Motor neuron (in vitro differentiated cells): ENCODE results near the gene UBE2R2. TPM values are rescaled to one million over a fixed set of nuclear protein-coding genes. Genes with fewer than 3 reads are reported as not detected.
A peak's percentile ranks its signal among the peaks of the same experiment; 100 is the strongest.

Experiments used
- ATAC-seq, 8 experiments: fragments of 200-7000 bp; cut with Tn5 transposase; replicated peaks in 6 of 8; 2 replicates each; pipeline ENCODE4 v1.8.0; 2021; ENCODE audit warnings: mild to moderate bottlenecking in 8 of 8, moderate library complexity in 8 of 8
- H3K27ac ChIP-seq, 2 donors: fragments of 250-450 bp; sonication (Bioruptor Pico); 2 replicates each; pipeline ENCODE4 v1.9.0; 2021; ENCODE audit warnings: antibody characterized with exemption in 2 of 2, mild to moderate bottlenecking in 2 of 2, moderate library complexity in 1 of 2
- H3K4me1 ChIP-seq, 2 donors: fragments of 250-450 bp; sonication (Bioruptor Pico); replicated peaks in 1 of 2; 2 replicates each; pipeline ENCODE4 v1.6.1; 2021; ENCODE audit warnings: antibody characterized with exemption in 2 of 2, mild to moderate bottlenecking in 2 of 2, moderate library complexity in 1 of 2
- H3K4me3 ChIP-seq, 5 donors: fragments of 250-450 bp; sonication (Bioruptor Pico); 2 replicates each; pipeline ENCODE4 v1.9.0; 2021; ENCODE audit warnings: antibody characterized with exemption in 5 of 5, mild to moderate bottlenecking in 5 of 5, moderate library complexity in 4 of 5
- WGBS, 10 experiments: fragments of 450-650 bp; shearing (Covaris generic); methylation state at CpG; one replicate each; pipeline ENCODE4 v1.0.0; 2022; 5-methylcytosine and 5-hydroxymethylcytosine counted together
- in situ Hi-C, 9 experiments: fragments of 400-800 bp; cut with MboI; loops; one replicate each; pipeline ENCODE4 v1.15.0; 2021; ENCODE audit warnings: low sequenced_read_pairs in 9 of 9, low pct_unique_long_range_greater_than_20kb in 2 of 9; ENCODE audit not compliant: unreplicated experiment in 9 of 9
- total RNA-seq, 8 experiments: library from RNA; unstranded; fragments of 300-600 nt; gene quantifications; 2 replicates each; pipeline versions ENCODE4 v1.2.3 to v1.2.4, GENCODE V29; 2022

Gene UBE2R2
- total RNA-seq, 8 experiments from 2014 or later: 14.4 to 48.1 (median 30.2) TPM

GRCh38 chr9:33884856-33885701 is 68.1 kb downstream of the UBE2R2 start:
- in situ Hi-C loops: no loop called here
- peak in 6 of 8 experiments; percentile 41 to 85 (median 52) for ATAC-seq
- Histone ChIP-seq H3K4me1 (peaks cover 0 to 9% of the 10 kb centered on the region in 2 donors), H3K27ac (no peak overlapping the region), H3K4me3 (no peak overlapping the region)
- WGBS, 10 experiments: 43 to 100% (median 73%) methylated on average over 1 to 5 of the region's 5 CpGs; no CpG with 5 or more reads in 1 of the 10 experiments

- in situ Hi-C loops: no loop called here
- H3K4me1 ChIP-seq: peaks cover 0 to 9% of the 10 kb centered on the region in 2 donors
- 0 to 100% (median 93%) methylated on average over 1 to 2 of the region's 2 CpGs for WGBS, 10 experiments
- no peak overlapping the region for H3K4me3 ChIP-seq
- H3K27ac ChIP-seq: no peak overlapping the region
- ATAC-seq: no peak
Measured at GRCh38 chr9:33885948-33886347, 69.0 kb downstream of the UBE2R2 start.

GRCh38 chr9:33893861-33894260 is 76.9 kb downstream of the UBE2R2 start:
- H3K4me1 ChIP-seq: no peaks in the 10 kb centered on the region
- H3K4me3 ChIP-seq: no peak overlapping the region
- H3K27ac ChIP-seq: no peak overlapping the region
- ATAC-seq: no peak
- in situ Hi-C loops: no loop called here

GRCh38 chr9:33894316-33894715 is 77.4 kb downstream of the UBE2R2 start:
- in situ Hi-C loops: no loop called here
- Histone ChIP-seq H3K4me1 (no peaks in the 10 kb centered on the region), H3K27ac (no peak overlapping the region), H3K4me3 (no peak overlapping the region)
- ATAC-seq: no peak

- 67 to 100% (median 88%) methylated on average over 1 to 4 of the region's 4 CpGs for WGBS, 10 experiments
- Histone ChIP-seq H3K4me1 (peaks cover 0 to 4% of the 10 kb centered on the region in 2 donors), H3K27ac (no peak overlapping the region), H3K4me3 (no peak overlapping the region)
- in situ Hi-C loops: no loop called here
- no peak for ATAC-seq
Measured at GRCh38 chr9:33903157-33903780, 86.3 kb downstream of the UBE2R2 start.

GRCh38 chr9:33905137-33905536 is 88.2 kb downstream of the UBE2R2 start:
- Histone ChIP-seq H3K4me1 (peaks cover 0 to 4% of the 10 kb centered on the region in 2 donors), H3K27ac (no peak overlapping the region), H3K4me3 (no peak overlapping the region)
- ATAC-seq: no peak
- WGBS, 10 experiments: 78 to 100% (median 100%) methylated on average over 1 of the region's 1 CpG; no CpG with 5 or more reads in 3 of the 10 experiments
- in situ Hi-C loops: no loop called here

GRCh38 chr9:33906769-33907168 is 89.8 kb downstream of the UBE2R2 start:
- no peak overlapping the region for H3K27ac ChIP-seq
- no peak for ATAC-seq
- no peak overlapping the region for H3K4me3 ChIP-seq
- WGBS, 10 experiments: 83 to 100% (median 100%) methylated on average over 1 to 2 of the region's 2 CpGs; no CpG with 5 or more reads in 4 of the 10 experiments
- in situ Hi-C loops: no loop called here
- H3K4me1 ChIP-seq: peaks cover 0 to 4% of the 10 kb centered on the region in 2 donors

GRCh38 chr9:33907347-33907746 is 90.4 kb downstream of the UBE2R2 start:
- H3K4me3 ChIP-seq: no peak overlapping the region
- peaks cover 0 to 4% of the 10 kb centered on the region in 2 donors for H3K4me1 ChIP-seq
- no peak overlapping the region for H3K27ac ChIP-seq
- no peak for ATAC-seq
- in situ Hi-C loops: no loop called here
- 40 to 100% (median 91%) methylated on average over 1 to 4 of the region's 4 CpGs; no CpG with 5 or more reads in 2 of the 10 experiments for WGBS, 10 experiments

GRCh38 chr9:33908114-33908513 is 91.2 kb downstream of the UBE2R2 start:
- no peak overlapping the region for H3K4me3 ChIP-seq
- peak in 2 of 8 experiments; percentile 24 to 33 for ATAC-seq
- 100% methylated on average over 1 to 2 of the region's 3 CpGs; no CpG with 5 or more reads in 6 of the 10 experiments for WGBS, 10 experiments
- in situ Hi-C loops: no loop called here
- H3K4me1 ChIP-seq: peaks cover 0 to 4% of the 10 kb centered on the region in 2 donors
- no peak overlapping the region for H3K27ac ChIP-seq

GRCh38 chr9:33908749-33909148 is 91.8 kb downstream of the UBE2R2 start:
- Histone ChIP-seq H3K4me3 (no peak overlapping the region), H3K27ac (no peak overlapping the region), H3K4me1 (peaks cover 0 to 4% of the 10 kb centered on the region in 2 donors)
- in situ Hi-C loops: no loop called here
- WGBS, 10 experiments: 83 to 100% (median 100%) methylated on average over 1 to 4 of the region's 4 CpGs; no CpG with 5 or more reads in 4 of the 10 experiments
- ATAC-seq: no peak

- in situ Hi-C loops: no loop called here
- no peak for ATAC-seq
- H3K4me3 ChIP-seq: no peak overlapping the region
- WGBS, 10 experiments: 40 to 100% (median 100%) methylated on average over 1 of the region's 1 CpG; no CpG with 5 or more reads in 3 of the 10 experiments
- H3K4me1 ChIP-seq: no peaks in the 10 kb centered on the region
- no peak overlapping the region for H3K27ac ChIP-seq
Measured at GRCh38 chr9:33913541-33913940, 96.6 kb downstream of the UBE2R2 start.

GRCh38 chr9:33914887-33915628 is 98.1 kb downstream of the UBE2R2 start:
- in situ Hi-C loops: no loop called here
- H3K27ac ChIP-seq: no peak overlapping the region
- no peaks in the 10 kb centered on the region for H3K4me1 ChIP-seq
- 60 to 100% (median 97%) methylated on average over 1 to 3 of the region's 3 CpGs; no CpG with 5 or more reads in 2 of the 10 experiments for WGBS, 10 experiments
- ATAC-seq: peak in 3 of 8 experiments; percentile 85 to 92 (median 86)
- no peak overlapping the region for H3K4me3 ChIP-seq

- in situ Hi-C loops: no loop called here
- no peak for ATAC-seq
- Histone ChIP-seq H3K4me3 (no peak overlapping the region), H3K4me1 (no peaks in the 10 kb centered on the region), H3K27ac (no peak overlapping the region)
- WGBS, 10 experiments: 40 to 100% (median 93%) methylated on average over 1 to 8 of the region's 9 CpGs; no CpG with 5 or more reads in 1 of the 10 experiments
Measured at GRCh38 chr9:33917036-33917435, 100.1 kb downstream of the UBE2R2 start.
